SK-N-SH (cell line): ENCODE results near the gene LRRC45. TPM values are rescaled to one million over a fixed set of nuclear protein-coding genes. Genes with fewer than 3 reads are reported as not detected.

Experiments used
- CTCF ChIA-PET: fragments of 300-600, 350-600 bp; formaldehyde crosslinking; extraction: SDS; loops from one replicate; lab custom pipeline; 2021; lab: Yijun Ruan, JAX
- POLR2A ChIA-PET: fragments of 350-600 bp; sonication (Branson Sonifier 250); formaldehyde crosslinking; extraction: SDS; loops from one replicate; lab custom pipeline; 2020; ENCODE audit warnings: antibody characterized with exemption, inconsistent platforms; lab: Yijun Ruan, JAX
- DNase-seq: peaks from one replicate; pipeline ENCODE4 v3.0.0; 2012
- H2AFZ ChIP-seq: fragments of 200-600 bp; sonication (generic); 2 replicates; pipeline ENCODE4 v1.8.1; 2016; ENCODE audit warnings: antibody characterized with exemption, mild to moderate bottlenecking, low read depth
- H3F3A ChIP-seq: fragments of 200-600 bp; sonication (generic); replicated peaks from 2 replicates; pipeline ENCODE3; 2016; ENCODE audit warnings: antibody characterized with exemption, mild to moderate bottlenecking; ENCODE audit not compliant: insufficient read depth
- H3K27ac ChIP-seq, 2 experiments: fragments of 200-500 bp in 1 of 2; fragments of 200-600 bp in 1 of 2; sonication (Bioruptor generic) in 1 of 2; sonication (generic), shearing (Covaris generic) in 1 of 2; 2 replicates each; pipeline versions ENCODE4 v1.5.1 to v1.6.1; 2014 to 2016; ENCODE audit warnings: low read depth in 2 of 2, inconsistent platforms in 1 of 2, low read length in 1 of 2, mild to moderate bottlenecking in 1 of 2, mixed read lengths in 1 of 2
- H3K27me3 ChIP-seq: fragments of 200-600 bp; sonication (generic), shearing (Covaris generic); 2 replicates; pipeline ENCODE4 v1.6.1; 2016; ENCODE audit warnings: mixed run types; ENCODE audit not compliant: insufficient read depth
- H3K36me3 ChIP-seq, 2 experiments: fragments of 200-500 bp in 1 of 2; fragments of 200-600 bp in 1 of 2; sonication (Bioruptor generic) in 1 of 2; sonication (generic) in 1 of 2; replicated peaks in 1 of 2; 2 replicates each; pipeline versions ENCODE3 to v1.5.1; 2014 to 2016; ENCODE audit warnings: low read length in 1 of 2, mild to moderate bottlenecking in 1 of 2; ENCODE audit not compliant: insufficient read depth in 2 of 2, control insufficient read depth in 1 of 2
- H3K4me1 ChIP-seq, 2 experiments: fragments of 200-500 bp in 1 of 2; fragments of 200-600 bp in 1 of 2; sonication (Bioruptor generic) in 1 of 2; sonication (generic), shearing (Covaris generic) in 1 of 2; 2 replicates each; pipeline versions ENCODE4 v1.5.1 to v1.6.1; 2014 to 2016; ENCODE audit warnings: low read depth in 1 of 2, low read length in 1 of 2, mixed run types in 1 of 2; ENCODE audit not compliant: insufficient read depth in 2 of 2, control insufficient read depth in 1 of 2
- H3K4me2 ChIP-seq: fragments of 200-600 bp; sonication (generic), shearing (Covaris generic); 2 replicates; pipeline ENCODE4 v1.6.1; 2017; ENCODE audit warnings: mixed run types
- H3K4me3 ChIP-seq, 2 experiments: fragments of 200-500 bp in 1 of 2; fragments of 200-600 bp in 1 of 2; sonication (Bioruptor generic) in 1 of 2; sonication (generic), shearing (Covaris generic) in 1 of 2; 2 replicates each; pipeline versions ENCODE4 v1.5.1 to v1.8.1; 2014 to 2016; ENCODE audit warnings: low read depth in 2 of 2, inconsistent platforms in 1 of 2, low read length in 1 of 2, mild to moderate bottlenecking in 1 of 2, mixed read lengths in 1 of 2, moderate library complexity in 1 of 2
- H3K79me2 ChIP-seq: fragments of 200-600 bp; sonication (generic); 2 replicates; pipeline ENCODE4 v1.8.1; 2017; ENCODE audit warnings: mild to moderate bottlenecking; ENCODE audit not compliant: insufficient read depth
- H3K9ac ChIP-seq: fragments of 200-600 bp; sonication (generic); 2 replicates; pipeline ENCODE4 v1.6.1; 2017; ENCODE audit warnings: mixed run types
- H3K9me2 ChIP-seq: fragments of 200-600 bp; sonication (generic); 2 replicates; pipeline ENCODE4 v1.6.1; 2017; ENCODE audit warnings: mixed run types
- H3K9me3 ChIP-seq: fragments of 200-600 bp; sonication (generic); 2 replicates; pipeline ENCODE4 v1.6.1; 2017; ENCODE audit warnings: mixed run types, mild to moderate bottlenecking, moderate library complexity
- H4K20me1 ChIP-seq: fragments of 200-600 bp; sonication (generic); 2 replicates; pipeline ENCODE4 v1.6.1; 2017; ENCODE audit warnings: mild to moderate bottlenecking, mixed run types; ENCODE audit not compliant: insufficient read depth
- EP300 ChIP-seq, 2 experiments: IDR thresholded peaks; 2 replicates each; pipeline versions ENCODE4 v1.4.0 to v1.6.1; 2012; ENCODE audit warnings: borderline replicate concordance in 1 of 2, low read depth in 1 of 2, low read length in 1 of 2
- EZH2phosphoT487 ChIP-seq: fragments of 200-600 bp; sonication (generic); IDR thresholded peaks from 2 replicates; pipeline ENCODE4 v1.6.1; 2017; ENCODE audit warnings: low read depth, mixed run types, mild to moderate bottlenecking, antibody characterized with exemption, moderate library complexity, borderline replicate concordance
- JUND ChIP-seq: IDR thresholded peaks from 2 replicates; pipeline ENCODE4 v1.4.0; 2012
- MXI1 ChIP-seq: IDR thresholded peaks from 2 replicates; pipeline ENCODE4 v1.6.1; 2012; ENCODE audit warnings: mild to moderate bottlenecking, low read depth, low read length, improper control_type of control experiment
- NFIC ChIP-seq: IDR thresholded peaks from 2 replicates; pipeline ENCODE4 v1.4.0; 2012; ENCODE audit warnings: borderline replicate concordance
- NRF1 ChIP-seq: IDR thresholded peaks from 2 replicates; pipeline ENCODE4 v1.6.1; 2012; ENCODE audit warnings: low read depth, mild to moderate bottlenecking, low read length
- RAD21 ChIP-seq: IDR thresholded peaks from 2 replicates; pipeline ENCODE4 v1.6.1; 2012; ENCODE audit warnings: mild to moderate bottlenecking, low read length
- RCOR1 ChIP-seq: fragments of 150-350 bp; IDR thresholded peaks from 2 replicates; pipeline ENCODE4 v1.6.1; 2017; ENCODE audit warnings: antibody characterized with exemption, low read length
- SMC3 ChIP-seq: IDR thresholded peaks from 2 replicates; pipeline ENCODE4 v1.6.1; 2012; ENCODE audit warnings: low read depth, low read length, improper control_type of control experiment
- TAF1 ChIP-seq: IDR thresholded peaks from 2 replicates; pipeline ENCODE4 v1.6.1; 2012; ENCODE audit warnings: low read depth, mild to moderate bottlenecking, low read length, moderate library complexity, borderline replicate concordance
- TCF12 ChIP-seq: IDR thresholded peaks from 2 replicates; pipeline ENCODE4 v1.4.0; 2012
- YY1 ChIP-seq: IDR thresholded peaks from 2 replicates; pipeline ENCODE4 v1.4.0; 2012; ENCODE audit warnings: low read depth, mild to moderate bottlenecking
- WGBS: methylation state at CpG from one replicate; pipeline ENCODE4 v1.1.6; 2017; ENCODE audit warnings: low lambda C conversion rate; 5-methylcytosine and 5-hydroxymethylcytosine counted together
- polyA plus RNA-seq, 3 experiments: library from polyadenylated mRNA; depleted of rRNA; stranded (reverse); fragments of >200 nt; gene quantifications; 2 replicates each; pipeline ENCODE4 v1.2.3, GENCODE V29; 2012
- TF ChIP-seq, protein P1 (sequence below): IDR thresholded peaks from 2 replicates; pipeline ENCODE4 v1.4.0; 2012; ENCODE audit warnings: low read depth
- TF ChIP-seq, protein P2 (sequence below): fragments of 150-350 bp; IDR thresholded peaks from 2 replicates; pipeline ENCODE4 v1.6.1; 2016; ENCODE audit warnings: mild to moderate bottlenecking, low read depth, low read length
- TF ChIP-seq, protein P3 (sequence below): IDR thresholded peaks from 2 replicates; pipeline ENCODE4 v1.6.1; 2012; ENCODE audit warnings: mild to moderate bottlenecking, low read depth, low read length, moderate library complexity
- TF ChIP-seq, protein P4 (sequence below): IDR thresholded peaks from 2 replicates; pipeline ENCODE4 v1.4.0; 2012; ENCODE audit warnings: low read depth, borderline replicate concordance

Gene LRRC45
- polyA plus RNA-seq, 1 of the 3 experiments (the other 2 are of a cell fraction), result 31.5 TPM

DNA sequence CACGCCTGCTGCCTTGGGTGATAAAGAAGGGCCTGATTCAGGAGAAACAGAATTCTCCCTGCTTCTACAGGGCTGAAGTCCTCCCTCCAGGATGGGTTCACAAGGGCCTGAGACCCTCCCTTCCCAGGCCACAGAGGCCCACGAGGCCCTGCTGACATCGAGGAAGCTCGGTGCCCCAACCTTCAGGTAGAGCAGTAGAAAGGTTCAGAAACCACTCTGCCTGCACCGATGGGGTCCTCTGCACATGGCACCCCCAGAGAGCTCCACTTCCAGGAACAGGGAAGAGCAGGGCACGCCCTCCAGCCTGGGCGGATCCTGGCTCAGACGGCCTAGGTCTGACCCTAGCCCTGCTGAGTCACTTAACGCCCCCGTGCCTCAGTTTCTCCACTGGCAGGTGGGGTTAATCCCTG lies 1.2 kb upstream of the LRRC45 start:
- H3K4me3 ChIP-seq, result peak overlapping the region; percentile 88 to 92
- no peaks in the 10 kb centered on the region for H3K9me2 ChIP-seq
- no peak overlapping the region for H2AFZ ChIP-seq
- peak overlapping the region; percentile 41 for H3K27ac ChIP-seq
- WGBS, result 4% methylated on average over 8 of the region's 10 CpGs
- H3K4me2 ChIP-seq, result peak overlapping the region; percentile 99
- H3K36me3 ChIP-seq, result peaks cover 7 to 20% of the 10 kb centered on the region in 2 experiments
- peak overlapping the region; percentile 86 for H3K9ac ChIP-seq
- ChIA-PET POLR2A (interaction anchor here (0.6 to 4.2 kb wide), 9 partner anchors 9 to 106 kb away, joined by 3 to 41 read pairs (median 7); partner anchors contain the start of genes DCXR, FASN, NOTUM and RAC3), CTCF (interaction anchor here (0.8 to 35.7 kb wide), 29 partner anchors 9 to 769 kb away, joined by 3 to 1216 read pairs (median 11); partner anchors contain the start of genes ARHGDIA, ARL16, ASPSCR1 and DCXR)
- DNase-seq, result no peak
- peaks cover 36% of the 10 kb centered on the region for H3K79me2 ChIP-seq
- H3F3A ChIP-seq, result peaks cover 32% of the 10 kb centered on the region
- TF ChIP-seq RAD21 (no peak), SMC3 (no peak), EP300 (IDR thresholded peaks at IDR 0.05; ENCODE audit: borderline replicate concordance in 1 of 2, low read depth in 1 of 2, low read length in 1 of 2) (no peak), NFIC (no peak), RCOR1 (no peak), TAF1 (no peak), YY1 (no peak), MXI1 (no peak), JUND (no peak), NRF1 (no peak), TCF12 (no peak), EZH2phosphoT487 (no peak)
- TF ChIP-seq, protein P1, sequence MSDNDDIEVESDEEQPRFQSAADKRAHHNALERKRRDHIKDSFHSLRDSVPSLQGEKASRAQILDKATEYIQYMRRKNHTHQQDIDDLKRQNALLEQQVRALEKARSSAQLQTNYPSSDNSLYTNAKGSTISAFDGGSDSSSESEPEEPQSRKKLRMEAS, result no peak
- TF ChIP-seq, protein P2, sequence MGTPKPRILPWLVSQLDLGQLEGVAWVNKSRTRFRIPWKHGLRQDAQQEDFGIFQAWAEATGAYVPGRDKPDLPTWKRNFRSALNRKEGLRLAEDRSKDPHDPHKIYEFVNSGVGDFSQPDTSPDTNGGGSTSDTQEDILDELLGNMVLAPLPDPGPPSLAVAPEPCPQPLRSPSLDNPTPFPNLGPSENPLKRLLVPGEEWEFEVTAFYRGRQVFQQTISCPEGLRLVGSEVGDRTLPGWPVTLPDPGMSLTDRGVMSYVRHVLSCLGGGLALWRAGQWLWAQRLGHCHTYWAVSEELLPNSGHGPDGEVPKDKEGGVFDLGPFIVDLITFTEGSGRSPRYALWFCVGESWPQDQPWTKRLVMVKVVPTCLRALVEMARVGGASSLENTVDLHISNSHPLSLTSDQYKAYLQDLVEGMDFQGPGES, result no peak
- TF ChIP-seq, protein P3, sequence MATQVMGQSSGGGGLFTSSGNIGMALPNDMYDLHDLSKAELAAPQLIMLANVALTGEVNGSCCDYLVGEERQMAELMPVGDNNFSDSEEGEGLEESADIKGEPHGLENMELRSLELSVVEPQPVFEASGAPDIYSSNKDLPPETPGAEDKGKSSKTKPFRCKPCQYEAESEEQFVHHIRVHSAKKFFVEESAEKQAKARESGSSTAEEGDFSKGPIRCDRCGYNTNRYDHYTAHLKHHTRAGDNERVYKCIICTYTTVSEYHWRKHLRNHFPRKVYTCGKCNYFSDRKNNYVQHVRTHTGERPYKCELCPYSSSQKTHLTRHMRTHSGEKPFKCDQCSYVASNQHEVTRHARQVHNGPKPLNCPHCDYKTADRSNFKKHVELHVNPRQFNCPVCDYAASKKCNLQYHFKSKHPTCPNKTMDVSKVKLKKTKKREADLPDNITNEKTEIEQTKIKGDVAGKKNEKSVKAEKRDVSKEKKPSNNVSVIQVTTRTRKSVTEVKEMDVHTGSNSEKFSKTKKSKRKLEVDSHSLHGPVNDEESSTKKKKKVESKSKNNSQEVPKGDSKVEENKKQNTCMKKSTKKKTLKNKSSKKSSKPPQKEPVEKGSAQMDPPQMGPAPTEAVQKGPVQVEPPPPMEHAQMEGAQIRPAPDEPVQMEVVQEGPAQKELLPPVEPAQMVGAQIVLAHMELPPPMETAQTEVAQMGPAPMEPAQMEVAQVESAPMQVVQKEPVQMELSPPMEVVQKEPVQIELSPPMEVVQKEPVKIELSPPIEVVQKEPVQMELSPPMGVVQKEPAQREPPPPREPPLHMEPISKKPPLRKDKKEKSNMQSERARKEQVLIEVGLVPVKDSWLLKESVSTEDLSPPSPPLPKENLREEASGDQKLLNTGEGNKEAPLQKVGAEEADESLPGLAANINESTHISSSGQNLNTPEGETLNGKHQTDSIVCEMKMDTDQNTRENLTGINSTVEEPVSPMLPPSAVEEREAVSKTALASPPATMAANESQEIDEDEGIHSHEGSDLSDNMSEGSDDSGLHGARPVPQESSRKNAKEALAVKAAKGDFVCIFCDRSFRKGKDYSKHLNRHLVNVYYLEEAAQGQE, result no peak
- TF ChIP-seq, protein P4, sequence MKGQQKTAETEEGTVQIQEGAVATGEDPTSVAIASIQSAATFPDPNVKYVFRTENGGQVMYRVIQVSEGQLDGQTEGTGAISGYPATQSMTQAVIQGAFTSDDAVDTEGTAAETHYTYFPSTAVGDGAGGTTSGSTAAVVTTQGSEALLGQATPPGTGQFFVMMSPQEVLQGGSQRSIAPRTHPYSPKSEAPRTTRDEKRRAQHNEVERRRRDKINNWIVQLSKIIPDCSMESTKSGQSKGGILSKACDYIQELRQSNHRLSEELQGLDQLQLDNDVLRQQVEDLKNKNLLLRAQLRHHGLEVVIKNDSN, result no peak
- no peaks in the 10 kb centered on the region for H3K9me3 ChIP-seq
- peaks cover 18 to 36% of the 10 kb centered on the region in 2 experiments; a peak in 3 of 4 replicates for H3K4me1 ChIP-seq
- H3K27me3 ChIP-seq, result no peaks in the 10 kb centered on the region
- H4K20me1 ChIP-seq, result peaks cover 17% of the 10 kb centered on the region
